Neuron (in vitro differentiated cells): Measurements from ENCODE around the gene STARD6.

ENCODE experiments used
- H2AFZ ChIP-seq: one replicate; pipeline ENCODE4 v1.6.1; 2013; ENCODE audit warnings: low read depth, mild to moderate bottlenecking, inconsistent platforms, low read length, moderate library complexity
- H3K27me3 ChIP-seq: one replicate; pipeline ENCODE4 v1.6.1; 2013; ENCODE audit warnings: low read length; ENCODE audit not compliant: insufficient read depth
- H3K36me3 ChIP-seq: one replicate; pipeline ENCODE4 v1.6.1; 2013; ENCODE audit warnings: low read length; ENCODE audit not compliant: insufficient read depth
- H3K4me1 ChIP-seq: one replicate; pipeline ENCODE4 v1.6.1; 2013; ENCODE audit warnings: low read length; ENCODE audit not compliant: insufficient read depth
- H3K4me3 ChIP-seq: 2 replicates; pipeline ENCODE4 v1.5.1; 2013; ENCODE audit warnings: mild to moderate bottlenecking, low read length, moderate library complexity
- H3K9me3 ChIP-seq: one replicate; pipeline ENCODE4 v1.6.1; 2013; ENCODE audit warnings: low read length

The STARD6 gene

DNA sequence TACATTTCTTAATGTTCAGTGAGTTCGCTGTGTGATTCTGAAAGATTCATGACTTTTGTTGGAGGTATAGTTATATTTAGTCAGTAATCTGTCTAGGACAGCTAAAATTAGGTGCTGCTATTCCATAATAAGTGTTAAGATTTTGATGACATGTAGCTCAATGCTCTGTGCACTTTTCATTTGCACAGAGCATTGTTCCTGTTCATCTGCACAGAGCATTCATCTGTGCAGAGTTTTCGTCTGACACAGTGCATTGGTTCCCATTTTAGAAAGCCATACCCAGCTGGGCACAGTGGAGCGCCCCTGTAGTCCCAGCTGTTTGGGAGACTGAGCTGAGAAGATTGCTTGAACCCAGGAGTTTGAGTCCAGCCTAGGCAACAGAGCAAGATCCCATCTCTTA is 79.8 kb downstream of the STARD6 start:
- Histone ChIP-seq H3K4me1 (no peaks in the 10 kb centered on the region), H3K9me3 (no peaks in the 10 kb centered on the region), H3K27me3 (no peaks in the 10 kb centered on the region), H3K4me3 (no peak overlapping the region), H2AFZ (no peak overlapping the region), H3K36me3 (peaks cover 62% of the 10 kb centered on the region)
